HepG2 (cell line): ENCODE data around the gene TSC1. TPM values are rescaled to one million over a fixed set of nuclear protein-coding genes. Genes with fewer than 3 reads are reported as not detected.

ENCODE experiments used
- ATAC-seq: fragments of 200-7000 bp; cut with Tn5 transposase; 3 replicates; pipeline ENCODE4 v1.9.1; 2020; ENCODE audit warnings: mild to moderate bottlenecking, moderate library complexity
- BruUV-seq: library from RNA; stranded (reverse); fragments of 400-500 nt; replicated peaks from 2 replicates; lab custom pipeline; 2021; lab: Mats Ljungman, UMichigan
- CTCF ChIA-PET: fragments of 300-600 bp; formaldehyde crosslinking; extraction: SDS; loops from one replicate; lab custom pipeline; 2021; ENCODE audit warnings: low total read pairs, inconsistent platforms, low intra/inter-chr PET ratio; lab: Yijun Ruan, JAX
- POLR2A ChIA-PET: fragments of 350-600 bp; sonication (Branson Sonifier 250); formaldehyde crosslinking; loops from one replicate; lab custom pipeline; 2020; ENCODE audit warnings: antibody characterized with exemption, inconsistent platforms; lab: Yijun Ruan, JAX
- DNase-seq: peaks from one replicate; pipeline ENCODE4 v3.0.0-alpha.2; 2015; ENCODE audit warnings: low spot score
- FAIRE-seq: peaks from 3 replicates; lab custom pipeline; 2011; peaks lifted over from hg19 to GRCh38; lab: Jason Lieb, UNC
- H2AFZ ChIP-seq: one replicate; pipeline ENCODE4 v1.6.1; 2011; ENCODE audit warnings: low read length, inconsistent platforms
- H3K27ac ChIP-seq: fragments of 300-600 bp; 3 replicates; pipeline ENCODE4 v1.8.0; 2011; ENCODE audit warnings: mixed run types, mild to moderate bottlenecking, mixed read lengths, low read length, inconsistent platforms; ENCODE audit not compliant: insufficient read depth; ENCODE audit errors: extremely low read length
- H3K27me3 ChIP-seq, 2 experiments: fragments of 200-600 bp in 1 of 2; 2 replicates in 1 of 2; 3 replicates in 1 of 2; pipeline versions ENCODE4 v1.6.0 to v1.8.0; 2011; ENCODE audit warnings: low read length in 2 of 2, mild to moderate bottlenecking in 2 of 2, moderate library complexity in 2 of 2, inconsistent platforms in 1 of 2; ENCODE audit not compliant: insufficient read depth in 2 of 2, control insufficient read depth in 1 of 2
- H3K36me3 ChIP-seq, 2 experiments: fragments of 200-600 bp in 1 of 2; replicated peaks in 1 of 2; 2 replicates in 1 of 2; 3 replicates in 1 of 2; pipeline versions ENCODE4 v1.5.1 to v1.8.0; 2011; ENCODE audit warnings: low read length in 2 of 2, inconsistent platforms in 1 of 2; ENCODE audit not compliant: insufficient read depth in 2 of 2, control insufficient read depth in 1 of 2
- H3K4me1 ChIP-seq: 2 replicates; pipeline ENCODE4 v1.5.1; 2012; ENCODE audit warnings: low read length, inconsistent platforms; ENCODE audit not compliant: insufficient read depth
- H3K4me2 ChIP-seq: 2 replicates; pipeline ENCODE4 v1.6.0; 2011; ENCODE audit warnings: low read depth, low read length, inconsistent platforms
- H3K4me3 ChIP-seq, 3 experiments: fragments of 200-600 bp in 1 of 3; sonication (generic), shearing (Covaris generic) in 1 of 3; replicated peaks in 1 of 3; 2 replicates each; pipeline ENCODE4 v1.5.1; 2011 to 2016; ENCODE audit warnings: low read length in 3 of 3, inconsistent platforms in 2 of 3, low read depth in 2 of 3, mild to moderate bottlenecking in 2 of 3, control low read depth in 1 of 3, mixed read lengths in 1 of 3; ENCODE audit not compliant: insufficient read depth in 1 of 3
- H3K79me2 ChIP-seq: one replicate; pipeline ENCODE4 v1.6.1; 2011; ENCODE audit warnings: low read length, inconsistent platforms; ENCODE audit not compliant: insufficient read depth
- H3K9ac ChIP-seq: 2 replicates; pipeline ENCODE4 v1.6.0; 2011; ENCODE audit warnings: mild to moderate bottlenecking, low read depth, low read length, inconsistent platforms; ENCODE audit not compliant: insufficient read depth
- H3K9me3 ChIP-seq: 2 replicates; pipeline ENCODE4 v1.5.1; 2012; ENCODE audit warnings: mild to moderate bottlenecking, low read length
- H4K20me1 ChIP-seq: 2 replicates; pipeline ENCODE4 v1.6.0; 2011; ENCODE audit warnings: inconsistent platforms, mild to moderate bottlenecking, low read length, moderate library complexity; ENCODE audit not compliant: insufficient read depth
- AGO1 ChIP-seq: fragments of 200-400 bp; formaldehyde crosslinking; IDR thresholded peaks from 2 replicates; pipeline ENCODE4 v1.6.1; 2017; ENCODE audit warnings: mild to moderate bottlenecking, low read depth, low read length, moderate library complexity; ENCODE audit not compliant: poor library complexity, severe bottlenecking
- HNF4G ChIP-seq, 2 experiments: sonication (generic) in 1 of 2; formaldehyde crosslinking in 1 of 2; IDR thresholded peaks; 2 replicates each; pipeline versions ENCODE4 v1.4.0 to v1.6.1; 2011 to 2020; ENCODE audit warnings: borderline replicate concordance in 2 of 2, low read depth in 2 of 2, mild to moderate bottlenecking in 2 of 2, low read length in 1 of 2, missing genetic modification reagents in 1 of 2, moderate library complexity in 1 of 2
- NFE2L1 ChIP-seq: sonication (generic); formaldehyde crosslinking; IDR thresholded peaks from 2 replicates; pipeline ENCODE4 v1.4.0; 2020; ENCODE audit warnings: missing genetic modification reagents, mild to moderate bottlenecking, borderline replicate concordance
- SIX1 ChIP-seq: sonication (generic); formaldehyde crosslinking; IDR thresholded peaks from 2 replicates; pipeline ENCODE4 v1.4.0; 2020; ENCODE audit warnings: missing genetic modification reagents, borderline replicate concordance
- ZNF101 ChIP-seq: sonication (generic); formaldehyde crosslinking; IDR thresholded peaks from 2 replicates; pipeline ENCODE4 v1.4.0; 2020; ENCODE audit warnings: mild to moderate bottlenecking, low read depth, missing genetic modification reagents, borderline replicate concordance
- ZNF30 ChIP-seq: sonication (generic); formaldehyde crosslinking; IDR thresholded peaks from 2 replicates; pipeline ENCODE4 v1.5.0; 2020; ENCODE audit warnings: mild to moderate bottlenecking, missing genetic modification reagents
- ZNF543 ChIP-seq: sonication (generic); formaldehyde crosslinking; IDR thresholded peaks from 2 replicates; pipeline ENCODE4 v1.4.0; 2020; ENCODE audit warnings: mild to moderate bottlenecking, missing genetic modification reagents
- ZNF878 ChIP-seq: sonication (generic); formaldehyde crosslinking; IDR thresholded peaks from 2 replicates; pipeline ENCODE4 v1.8.1; 2023; ENCODE audit warnings: mild to moderate bottlenecking, missing genetic modification reagents, moderate library complexity
- WGBS: methylation state at CpG from one replicate; pipeline ENCODE4 v1.1.6; 2017; ENCODE audit warnings: low lambda C conversion rate; 5-methylcytosine and 5-hydroxymethylcytosine counted together
- in situ Hi-C: cut with HindIII; loops from 2 replicates; pipeline ENCODE4 v1.10.0; 2017; ENCODE audit warnings: low pct_unique_long_range_greater_than_20kb; ENCODE audit not compliant: extremely low pct_ligation_motif_present
- intact Hi-C: fragments of 100-400 bp; cut with micrococcal nuclease; formaldehyde crosslinking; loops from one replicate; pipeline ENCODE4 v1.10.0; 2022; ENCODE audit not compliant: unreplicated experiment
- polyA plus RNA-seq, 8 experiments: library from polyadenylated mRNA; depleted of rRNA in 3 of 8; stranded (reverse) in 7 of 8; unstranded in 1 of 8; fragments of >200 nt; fragmentation: Illumina TruSeq in 4 of 8; extraction: Trizol in 4 of 8; gene quantifications; 2 replicates each; pipeline versions ENCODE4 v1.2.1 to v1.2.3, GENCODE V29; 2011 to 2016; ENCODE audit warnings: low read depth in 4 of 8, missing spikeins in 1 of 8, mixed read lengths in 1 of 8; ENCODE audit not compliant: insufficient read depth in 1 of 8
- total RNA-seq, 5 experiments: library from RNA; depleted of rRNA; stranded (reverse); fragments of >200 nt; fragmentation: Illumina TruSeq; extraction: Trizol; gene quantifications; 2 replicates each; pipeline ENCODE4 v1.2.3, GENCODE V29; 2016; ENCODE audit warnings: low read depth in 1 of 5
- TF ChIP-seq, protein P1 (sequence below): sonication (generic); formaldehyde crosslinking; IDR thresholded peaks from 2 replicates; pipeline ENCODE4 v1.5.0; 2020; ENCODE audit warnings: mild to moderate bottlenecking, missing genetic modification reagents
- TF ChIP-seq, protein P2 (sequence below): sonication (generic); formaldehyde crosslinking; IDR thresholded peaks from 2 replicates; pipeline ENCODE4 v1.4.0; 2020; ENCODE audit warnings: missing genetic modification reagents
- TF ChIP-seq, protein P3 (sequence below): sonication (generic); formaldehyde crosslinking; IDR thresholded peaks from 2 replicates; pipeline ENCODE4 v1.4.0; 2020; ENCODE audit warnings: missing genetic modification reagents
- TF ChIP-seq, protein P4 (sequence below): IDR thresholded peaks from 2 replicates; pipeline ENCODE4 v1.6.1; 2016; ENCODE audit warnings: control low read depth

TSC1 gene
- total and polyA plus RNA-seq, 2 of the 13 experiments (the other 11 are each of a cell fraction or from before 2014, with no cell fraction given), result 31.6 to 66.1 TPM

DNA sequence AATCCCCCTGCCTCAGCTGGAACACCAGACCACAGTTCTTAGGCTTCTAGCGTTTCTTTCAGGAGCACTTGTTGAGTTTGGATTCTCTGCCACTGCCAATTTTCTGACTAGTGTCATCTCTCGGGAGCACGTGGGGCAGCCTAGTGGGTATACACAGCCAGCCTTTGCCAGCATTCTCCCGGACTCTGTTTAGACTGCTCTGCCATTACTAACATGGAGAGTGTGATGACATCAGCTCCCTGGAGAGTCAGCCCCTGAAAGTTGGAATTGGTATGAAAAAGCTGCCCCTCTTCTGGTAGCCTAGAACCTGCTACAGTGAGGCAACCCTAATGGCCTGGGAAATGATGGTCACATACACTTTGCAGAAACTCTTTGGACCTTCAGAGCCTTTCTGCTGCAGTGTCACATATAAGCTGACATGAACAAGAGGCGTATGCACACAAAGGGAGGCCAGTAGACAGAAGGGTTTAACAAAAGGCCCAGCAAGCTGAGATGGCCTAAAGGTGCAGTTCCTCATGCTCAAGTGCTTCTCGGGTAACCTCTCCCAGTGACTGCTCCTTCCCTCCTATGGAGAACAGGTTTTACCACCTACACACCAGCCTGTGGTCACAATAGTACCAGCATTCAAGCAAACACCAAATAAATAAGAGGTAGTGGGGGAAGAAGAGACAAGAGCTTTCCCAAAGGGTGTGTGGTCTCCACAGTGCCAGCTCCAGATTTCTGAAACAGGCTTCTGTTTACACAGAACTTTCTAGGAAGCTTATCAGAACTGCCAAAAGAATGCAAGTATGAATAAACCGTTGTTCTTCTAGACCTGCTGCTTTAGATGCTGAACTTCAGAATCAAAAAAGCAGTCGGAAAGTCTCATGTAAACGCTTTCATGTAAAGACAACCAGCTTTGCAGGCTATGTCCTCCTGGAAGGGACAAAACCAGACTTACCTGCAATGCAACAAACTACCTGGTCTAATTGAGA, 49.3 kb downstream of the TSC1 start:
- H3K9me3 ChIP-seq, result no peaks in the 10 kb centered on the region
- ATAC-seq, result no peak
- TF ChIP-seq SIX1 (CRISPR knock-in tag), result no peak
- TF ChIP-seq, protein P1, sequence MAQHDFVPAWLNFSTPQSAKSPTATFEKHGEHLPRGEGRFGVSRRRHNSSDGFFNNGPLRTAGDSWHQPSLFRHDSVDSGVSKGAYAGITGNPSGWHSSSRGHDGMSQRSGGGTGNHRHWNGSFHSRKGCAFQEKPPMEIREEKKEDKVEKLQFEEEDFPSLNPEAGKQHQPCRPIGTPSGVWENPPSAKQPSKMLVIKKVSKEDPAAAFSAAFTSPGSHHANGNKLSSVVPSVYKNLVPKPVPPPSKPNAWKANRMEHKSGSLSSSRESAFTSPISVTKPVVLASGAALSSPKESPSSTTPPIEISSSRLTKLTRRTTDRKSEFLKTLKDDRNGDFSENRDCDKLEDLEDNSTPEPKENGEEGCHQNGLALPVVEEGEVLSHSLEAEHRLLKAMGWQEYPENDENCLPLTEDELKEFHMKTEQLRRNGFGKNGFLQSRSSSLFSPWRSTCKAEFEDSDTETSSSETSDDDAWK (CRISPR knock-in tag), result no peak
- TF ChIP-seq HNF4G (IDR thresholded peaks at IDR 0.05; ENCODE audit: borderline replicate concordance, low read depth, low read length), result no peak
- TF ChIP-seq HNF4G (CRISPR knock-in tag; IDR thresholded peaks at IDR 0.05; ENCODE audit: borderline replicate concordance, low read depth), result no peak
- TF ChIP-seq, protein P2, sequence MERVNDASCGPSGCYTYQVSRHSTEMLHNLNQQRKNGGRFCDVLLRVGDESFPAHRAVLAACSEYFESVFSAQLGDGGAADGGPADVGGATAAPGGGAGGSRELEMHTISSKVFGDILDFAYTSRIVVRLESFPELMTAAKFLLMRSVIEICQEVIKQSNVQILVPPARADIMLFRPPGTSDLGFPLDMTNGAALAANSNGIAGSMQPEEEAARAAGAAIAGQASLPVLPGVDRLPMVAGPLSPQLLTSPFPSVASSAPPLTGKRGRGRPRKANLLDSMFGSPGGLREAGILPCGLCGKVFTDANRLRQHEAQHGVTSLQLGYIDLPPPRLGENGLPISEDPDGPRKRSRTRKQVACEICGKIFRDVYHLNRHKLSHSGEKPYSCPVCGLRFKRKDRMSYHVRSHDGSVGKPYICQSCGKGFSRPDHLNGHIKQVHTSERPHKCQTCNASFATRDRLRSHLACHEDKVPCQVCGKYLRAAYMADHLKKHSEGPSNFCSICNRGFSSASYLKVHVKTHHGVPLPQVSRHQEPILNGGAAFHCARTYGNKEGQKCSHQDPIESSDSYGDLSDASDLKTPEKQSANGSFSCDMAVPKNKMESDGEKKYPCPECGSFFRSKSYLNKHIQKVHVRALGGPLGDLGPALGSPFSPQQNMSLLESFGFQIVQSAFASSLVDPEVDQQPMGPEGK (CRISPR knock-in tag), result no peak
- TF ChIP-seq ZNF101 (CRISPR knock-in tag), result no peak
- TF ChIP-seq, protein P3, sequence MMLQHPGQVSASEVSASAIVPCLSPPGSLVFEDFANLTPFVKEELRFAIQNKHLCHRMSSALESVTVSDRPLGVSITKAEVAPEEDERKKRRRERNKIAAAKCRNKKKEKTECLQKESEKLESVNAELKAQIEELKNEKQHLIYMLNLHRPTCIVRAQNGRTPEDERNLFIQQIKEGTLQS (CRISPR knock-in tag), result no peak
- no peak for TF ChIP-seq ZNF30 (CRISPR knock-in tag)
- TF ChIP-seq ZNF878 (CRISPR knock-in tag), result no peak
- TF ChIP-seq NFE2L1 (CRISPR knock-in tag), result no peak
- TF ChIP-seq, protein P4, sequence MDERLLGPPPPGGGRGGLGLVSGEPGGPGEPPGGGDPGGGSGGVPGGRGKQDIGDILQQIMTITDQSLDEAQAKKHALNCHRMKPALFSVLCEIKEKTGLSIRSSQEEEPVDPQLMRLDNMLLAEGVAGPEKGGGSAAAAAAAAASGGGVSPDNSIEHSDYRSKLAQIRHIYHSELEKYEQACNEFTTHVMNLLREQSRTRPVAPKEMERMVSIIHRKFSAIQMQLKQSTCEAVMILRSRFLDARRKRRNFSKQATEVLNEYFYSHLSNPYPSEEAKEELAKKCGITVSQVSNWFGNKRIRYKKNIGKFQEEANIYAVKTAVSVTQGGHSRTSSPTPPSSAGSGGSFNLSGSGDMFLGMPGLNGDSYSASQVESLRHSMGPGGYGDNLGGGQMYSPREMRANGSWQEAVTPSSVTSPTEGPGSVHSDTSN (CRISPR knock-in tag), result no peak
- no peak for TF ChIP-seq ZNF543
- TF ChIP-seq AGO1, result no peak
- POLR2A ChIA-PET, result no interaction called here
- no peak for DNase-seq
- intact Hi-C loops, result no loop called here
- 90% methylated on average over 8 of the region's 9 CpGs for WGBS
- no peak for FAIRE-seq
- no peak overlapping the region for H3K27ac ChIP-seq
- H2AFZ ChIP-seq, result no peak overlapping the region
- no peaks in the 10 kb centered on the region for H3K79me2 ChIP-seq
- H3K36me3 ChIP-seq, result peaks cover 25 to 47% of the 10 kb centered on the region in 2 experiments
- H3K4me2 ChIP-seq, result no peak overlapping the region
- no peak overlapping the region for H3K4me3 ChIP-seq
- H3K9ac ChIP-seq, result no peak overlapping the region
- H3K27me3 ChIP-seq, result no peaks in the 10 kb centered on the region
- in situ Hi-C loops, result no loop called here
- H4K20me1 ChIP-seq, result no peaks in the 10 kb centered on the region; the same call in 1 of the 2 replicates
- BruUV-seq, result no TSS peak
- CTCF ChIA-PET, result no interaction called here
- H3K4me1 ChIP-seq, result peaks cover 19% of the 10 kb centered on the region
